Left cardiac atrium (tissue), 4 donors: Measurements from ENCODE around the gene EXOSC2. TPM values are rescaled to one million over a fixed set of nuclear protein-coding genes. Genes with fewer than 3 reads are reported as not detected.
A peak's percentile ranks its signal among the peaks of the same experiment; 100 is the strongest.

Experiments
- ATAC-seq, 2 donors: fragments of 200-7000 bp; cut with Tn5 transposase; one replicate each; pipeline ENCODE4 v1.9.1; 2020; ENCODE audit warnings: mild to moderate bottlenecking in 2 of 2, moderate library complexity in 2 of 2
- DNase-seq: peaks from one replicate; pipeline ENCODE4 v3.0.0-alpha.2; 2020
- intact Hi-C, 2 donors: fragments of 100-400 bp; cut with DNase I; formaldehyde crosslinking; loops; one replicate each; pipeline versions ENCODE4 v1.14.1 to v1.15.1; 2022 to 2023
- total RNA-seq, 2 donors: library from RNA; stranded (reverse); fragmentation: NEBNext Ultra II Directional; extraction: Animal tissue kit (Norgen Biotek cat#: 25700); gene quantifications; one replicate each; pipeline ENCODE4 v1.2.1, GENCODE V29; 2021
- donor health status: DM: no; HTN: yes; CAD: no.
- donor health status: DM: no; HTN: yes; CAD: no; lungs with severe emphysema.
- donor health status: DM: yes; HTN: yes; CAD: no.
- donor health status: Dilated cardiomyopathy.

The EXOSC2 gene
- total RNA-seq, 2 donors from 2014 or later, result 14.3 to 15.4 TPM

GRCh38 chr9:130714586-130715110 is 21.1 kb downstream of the EXOSC2 start:
- intact Hi-C loops, result loop anchor here in 1 of 2 donors (5.0 kb wide), 2 partner anchors 53 to 133 kb away; no protein-coding TSS in a partner anchor
- DNase-seq, result no peak
- ATAC-seq, result no peak

GRCh38 chr9:130715270-130715669 is 21.7 kb downstream of the EXOSC2 start:
- intact Hi-C loops, result no loop called here
- no peak for DNase-seq
- ATAC-seq, result no peak

GRCh38 chr9:130718562-130718961 is 25.0 kb downstream of the EXOSC2 start:
- ATAC-seq (no peak), DNase-seq (no peak)
- intact Hi-C loops, result no loop called here

- intact Hi-C loops, result no loop called here
- ATAC-seq, result no peak
- DNase-seq, result no peak
These were observed 27.2 kb downstream of the EXOSC2 start for GRCh38 chr9:130720762-130721161.

GRCh38 chr9:130728721-130729120 is 35.1 kb downstream of the EXOSC2 start:
- no peak for DNase-seq
- ATAC-seq, result no peak
- intact Hi-C loops, result no loop called here

- no peak for ATAC-seq
- intact Hi-C loops, result no loop called here
- DNase-seq, result no peak
These were observed 35.6 kb downstream of the EXOSC2 start for GRCh38 chr9:130729145-130729544.

GRCh38 chr9:130731355-130731754 is 37.8 kb downstream of the EXOSC2 start:
- DNase-seq, result no peak
- intact Hi-C loops, result loop anchor here in 1 of 2 donors (5.0 kb wide), 1 partner anchor 36 kb away; no protein-coding TSS in a partner anchor
- no peak for ATAC-seq

GRCh38 chr9:130732136-130732535 is 38.6 kb downstream of the EXOSC2 start:
- ATAC-seq (peak in 1 of 2 donors; percentile 47), DNase-seq (no peak)
- intact Hi-C loops, result loop anchor here in 1 of 2 donors (5.0 kb wide), 1 partner anchor 35 kb away; no protein-coding TSS in a partner anchor

GRCh38 chr9:130732793-130733221 is 39.2 kb downstream of the EXOSC2 start:
- intact Hi-C loops, result loop anchor here in 1 of 2 donors (5.0 kb wide), 1 partner anchor 34 kb away; no protein-coding TSS in a partner anchor
- ATAC-seq (no peak), DNase-seq (no peak)

GRCh38 chr9:130735566-130735965 is 42.0 kb downstream of the EXOSC2 start:
- DNase-seq (no peak), ATAC-seq (no peak)
- intact Hi-C loops, result no loop called here

- DNase-seq (no peak), ATAC-seq (no peak)
- intact Hi-C loops, result no loop called here
These were observed 43.3 kb downstream of the EXOSC2 start for GRCh38 chr9:130736834-130737233.

GRCh38 chr9:130738281-130738680 is 44.7 kb downstream of the EXOSC2 start:
- DNase-seq (no peak), ATAC-seq (no peak)
- intact Hi-C loops, result no loop called here

GRCh38 chr9:130739081-130739480 is 45.5 kb downstream of the EXOSC2 start:
- intact Hi-C loops, result no loop called here

GRCh38 chr9:130740218-130741023 is 46.8 kb downstream of the EXOSC2 start:
- intact Hi-C loops, result no loop called here
- ATAC-seq (no peak), DNase-seq (no peak)

More at GRCh38 chr9:130739081-130739480, 45.5 kb downstream of the EXOSC2 start:
- DNase-seq (no peak), ATAC-seq (no peak)

GRCh38 chr9:130741024-130741305 is 47.4 kb downstream of the EXOSC2 start:
- DNase-seq, result no peak

GRCh38 chr9:130741831-130742449 is 48.4 kb downstream of the EXOSC2 start:
- DNase-seq (no peak), ATAC-seq (no peak)
- intact Hi-C loops, result no loop called here

More at GRCh38 chr9:130741024-130741305, 47.4 kb downstream of the EXOSC2 start:
- ATAC-seq, result no peak
- intact Hi-C loops, result no loop called here

- intact Hi-C loops, result no loop called here
- no peak for ATAC-seq
- DNase-seq, result no peak
These were observed 50.1 kb downstream of the EXOSC2 start for GRCh38 chr9:130743656-130744055.

- intact Hi-C loops, result no loop called here
- DNase-seq (no peak), ATAC-seq (no peak)
These were observed 51.7 kb downstream of the EXOSC2 start for GRCh38 chr9:130745210-130745800.

GRCh38 chr9:130745829-130746228 is 52.2 kb downstream of the EXOSC2 start:
- no peak for DNase-seq
- no peak for ATAC-seq
- intact Hi-C loops, result no loop called here
